NCI-H1417 (cell line): Measurements from ENCODE around the gene SMYD4.
"Not testable (repeated sequence)": the region's sequence is repeated elsewhere in the genome, so short reads cannot be mapped to it uniquely, and the experiment has no call there.

Experiments
- DNase-seq, 3 experiments: peaks; one replicate each; lab custom pipeline; 2025; lab: John Stamatoyannopoulos, UW

Gene SMYD4

GRCh38 chr17:1783271-1783670 is 46.4 kb downstream of the SMYD4 start:
- DNase-seq, result no peak

DNA sequence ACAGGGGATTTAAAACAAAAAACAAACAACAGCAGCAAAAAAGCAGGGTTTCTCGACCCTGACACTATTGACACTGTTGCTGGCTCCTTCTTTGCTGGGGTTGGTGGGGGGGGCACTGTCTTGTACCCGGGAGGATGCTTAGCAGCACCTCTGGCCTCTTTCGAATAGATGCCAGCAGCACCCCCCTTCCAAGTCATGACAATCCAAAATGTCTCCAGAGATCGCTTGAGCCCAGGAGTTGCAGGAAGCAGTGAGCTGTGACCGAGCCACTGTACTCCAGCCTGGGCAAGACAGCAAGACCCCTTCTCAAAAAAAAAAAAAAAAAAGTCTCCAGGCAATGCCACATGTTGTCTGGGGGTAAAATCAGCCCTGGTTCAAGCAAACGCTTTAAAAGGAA is 47.5 kb downstream of the SMYD4 start:
- DNase-seq, result no peak

- no peak for DNase-seq
These were observed 50.1 kb downstream of the SMYD4 start for GRCh38 chr17:1779571-1780131.

- no peak for DNase-seq
These were observed 52.8 kb downstream of the SMYD4 start for GRCh38 chr17:1776857-1777256.

DNA sequence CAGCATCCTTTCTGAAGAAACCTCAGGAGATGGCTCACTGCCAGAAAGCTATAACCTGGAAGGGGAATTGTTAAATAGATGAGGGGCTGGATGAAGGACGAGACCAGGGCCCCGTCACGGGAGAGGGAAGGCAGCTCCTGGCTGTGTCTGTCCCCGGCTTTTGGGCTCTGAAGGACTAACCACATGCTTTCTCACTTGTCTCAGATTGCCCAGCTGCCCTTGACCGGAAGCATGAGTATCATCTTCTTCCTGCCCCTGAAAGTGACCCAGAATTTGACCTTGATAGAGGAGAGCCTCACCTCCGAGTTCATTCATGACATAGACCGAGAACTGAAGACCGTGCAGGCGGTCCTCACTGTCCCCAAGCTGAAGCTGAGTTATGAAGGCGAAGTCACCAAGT is 53.4 kb downstream of the SMYD4 start:
- no peak for DNase-seq

DNA sequence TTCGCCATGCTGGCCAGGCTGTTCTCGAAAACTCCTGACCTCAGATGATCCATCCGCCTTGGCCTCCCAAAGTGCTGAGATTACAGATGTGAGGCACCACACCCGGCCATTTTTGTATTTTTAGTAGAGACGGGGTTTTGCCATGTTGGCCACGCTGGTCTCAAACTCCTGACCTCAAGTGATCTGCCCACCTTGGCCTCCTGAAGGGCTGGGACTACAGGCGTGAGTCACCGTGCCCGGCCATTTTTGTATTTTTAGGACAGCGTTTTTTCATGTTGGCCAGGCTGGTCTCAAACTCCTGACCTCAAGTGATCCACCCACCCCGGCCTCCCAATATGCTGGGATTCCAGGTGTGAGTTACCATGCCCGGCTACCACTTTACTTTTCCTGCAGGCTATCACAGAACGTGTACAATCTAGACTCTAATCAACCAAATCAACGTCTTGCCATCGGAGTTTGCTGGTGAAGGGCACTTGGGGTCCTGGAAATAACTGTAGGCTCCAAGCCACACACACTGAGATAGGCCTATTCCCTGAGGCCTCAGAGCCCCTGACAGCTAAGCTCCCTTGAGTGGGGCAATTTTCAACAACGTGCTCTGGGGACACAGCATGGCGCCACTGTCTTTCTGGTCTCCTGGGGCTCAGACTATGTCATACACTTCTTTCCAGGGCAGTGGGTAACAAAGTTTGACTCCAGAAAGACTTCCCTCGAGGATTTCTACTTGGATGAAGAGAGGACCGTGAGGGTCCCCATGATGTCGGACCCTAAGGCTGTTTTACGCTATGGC is 55.1 kb downstream of the SMYD4 start:
- no peak for DNase-seq

DNA sequence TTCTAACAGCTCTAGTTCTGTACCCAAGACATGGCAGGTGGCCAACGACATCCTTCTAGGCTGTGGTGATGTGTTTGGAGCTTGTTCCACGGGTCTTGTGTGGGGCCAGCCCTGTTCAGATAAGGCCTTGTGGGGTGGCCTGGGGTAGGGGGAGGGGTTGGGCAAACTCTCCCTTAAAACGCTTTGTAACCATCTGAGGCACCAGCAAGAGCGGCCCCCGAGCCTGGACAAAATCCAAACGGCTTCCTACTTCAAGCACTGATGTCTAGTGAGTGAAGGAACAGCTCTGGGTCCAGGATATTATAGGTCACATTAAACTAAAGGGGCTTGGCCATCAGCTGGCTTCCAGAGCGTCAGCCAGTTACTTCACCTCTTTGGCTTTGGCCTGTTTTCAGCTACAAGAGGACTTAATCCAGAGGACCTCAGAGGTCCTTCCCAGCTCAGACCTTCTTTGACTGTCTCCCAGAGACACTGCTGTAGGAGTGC is 56.0 kb downstream of the SMYD4 start:
- DNase-seq, result no peak

GRCh38 chr17:1773000-1773695 is 56.6 kb downstream of the SMYD4 start:
- DNase-seq, result not testable (repeated sequence)

DNA sequence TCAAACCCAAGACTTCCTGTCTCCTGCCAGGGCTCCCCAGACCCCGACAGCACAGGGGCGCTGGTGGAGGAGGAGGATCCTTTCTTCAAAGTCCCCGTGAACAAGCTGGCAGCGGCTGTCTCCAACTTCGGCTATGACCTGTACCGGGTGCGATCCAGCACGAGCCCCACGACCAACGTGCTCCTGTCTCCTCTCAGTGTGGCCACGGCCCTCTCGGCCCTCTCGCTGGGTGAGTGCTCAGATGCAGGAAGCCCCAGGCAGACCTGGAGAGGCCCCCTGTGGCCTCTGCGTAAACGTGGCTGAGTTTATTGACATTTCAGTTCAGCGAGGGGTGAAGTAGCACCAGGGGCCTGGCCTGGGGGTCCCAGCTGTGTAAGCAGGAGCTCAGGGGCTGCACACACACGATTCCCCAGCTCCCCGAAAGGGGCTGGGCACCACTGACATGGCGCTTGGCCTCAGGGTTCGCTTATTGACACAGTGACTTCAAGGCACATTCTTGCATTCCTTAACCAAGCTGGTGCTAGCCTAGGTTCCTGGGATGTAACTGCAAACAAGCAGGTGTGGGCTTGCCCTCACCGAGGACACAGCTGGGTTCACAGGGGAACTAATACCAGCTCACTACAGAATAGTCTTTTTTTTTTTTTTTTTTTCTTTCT is 59.8 kb downstream of the SMYD4 start:
- DNase-seq, result peak in 2 of 3 experiments; percentile 66 to 87

DNA sequence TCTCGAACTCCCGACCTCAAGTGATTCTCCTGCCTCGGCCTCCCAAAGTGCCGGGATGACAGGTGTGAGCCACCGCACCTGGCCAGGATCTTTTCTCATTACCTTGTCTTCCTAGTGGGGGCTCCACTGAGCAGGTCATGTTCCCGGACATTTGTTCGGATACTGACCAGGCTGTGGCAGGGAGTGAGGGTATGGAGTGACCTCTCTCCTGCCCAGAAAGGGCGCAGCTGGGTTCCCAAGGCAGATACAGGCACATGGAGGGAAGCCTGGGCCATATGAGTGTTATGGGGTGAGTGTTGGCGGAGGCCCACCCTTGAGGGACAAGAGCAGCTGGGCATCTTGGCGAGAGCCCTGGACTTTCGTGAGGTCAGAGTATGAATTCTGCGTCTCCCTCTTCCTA is 62.3 kb downstream of the SMYD4 start:
- DNase-seq, result no peak

GRCh38 chr17:1766382-1767135 is 63.1 kb downstream of the SMYD4 start:
- DNase-seq, result no peak

GRCh38 chr17:1765576-1765975 is 64.1 kb downstream of the SMYD4 start:
- DNase-seq, result no peak

DNA sequence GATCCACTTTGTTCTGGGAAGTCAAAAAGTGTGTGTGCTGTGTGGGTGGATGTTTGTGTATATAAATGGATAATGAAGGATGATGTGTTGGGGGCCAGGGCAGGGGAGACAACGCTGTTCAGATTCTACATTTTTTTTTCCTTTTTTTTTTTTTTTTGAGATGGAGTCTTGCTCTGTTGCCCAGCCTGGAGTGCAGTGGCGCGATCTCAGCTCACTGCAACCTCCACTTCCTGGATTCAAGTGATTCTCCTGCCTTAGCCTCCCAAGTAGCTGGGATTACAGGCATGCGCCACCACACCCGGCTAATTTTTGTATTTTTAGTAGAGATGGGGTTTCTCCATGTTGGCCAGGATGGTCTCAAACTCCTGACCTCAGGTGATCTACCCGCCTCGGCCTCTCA is 65.0 kb downstream of the SMYD4 start:
- not testable (repeated sequence) for DNase-seq

GRCh38 chr17:1764284-1764683 is 65.4 kb downstream of the SMYD4 start:
- DNase-seq, result no peak

GRCh38 chr17:1762901-1763898 is 66.5 kb downstream of the SMYD4 start:
- peak in 2 of 3 experiments; percentile 11 to 17 for DNase-seq

DNA sequence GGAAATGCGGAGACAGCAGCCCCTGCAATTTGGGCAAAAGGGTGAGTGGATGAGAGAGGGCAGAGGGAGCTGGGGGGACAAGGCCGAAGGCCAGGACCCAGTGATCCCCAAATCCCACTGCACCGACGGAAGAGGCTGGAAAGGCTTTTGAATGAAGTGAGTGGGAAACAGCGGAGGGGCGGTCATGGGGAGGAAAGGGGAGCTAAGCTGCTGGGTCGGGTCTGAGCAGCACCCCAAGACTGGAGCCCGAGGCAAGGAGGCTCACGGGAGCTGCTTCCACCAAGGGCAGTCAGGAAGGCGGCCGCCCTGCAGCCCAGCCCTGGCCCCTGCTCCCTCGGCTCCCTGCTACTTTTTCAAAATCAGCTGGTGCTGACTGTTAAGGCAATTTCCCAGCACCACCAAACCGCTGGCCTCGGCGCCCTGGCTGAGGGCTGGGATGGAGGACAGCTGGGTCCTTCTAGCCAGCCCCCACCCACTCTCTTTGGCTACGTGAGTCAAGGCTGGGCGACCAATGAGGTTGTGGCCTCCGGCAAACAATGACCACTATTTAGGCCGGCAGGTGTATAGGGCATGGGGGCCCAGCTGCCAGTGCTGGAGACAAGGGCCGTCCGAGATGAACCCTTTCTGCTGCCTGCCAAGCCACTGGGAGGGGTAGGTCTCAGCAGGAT is 67.3 kb downstream of the SMYD4 start:
- peak in 1 of 3 experiments; percentile 52 for DNase-seq

GRCh38 chr17:1759529-1759928 is 70.2 kb downstream of the SMYD4 start:
- no peak for DNase-seq

GRCh38 chr17:1758807-1759206 is 70.9 kb downstream of the SMYD4 start:
- DNase-seq, result no peak

- peak in 1 of 3 experiments; percentile 39 for DNase-seq
These were observed 73.9 kb downstream of the SMYD4 start for GRCh38 chr17:1755827-1756262.
